ENCODE measurements around the gene CROCC2.

Gene CROCC2

DNA sequence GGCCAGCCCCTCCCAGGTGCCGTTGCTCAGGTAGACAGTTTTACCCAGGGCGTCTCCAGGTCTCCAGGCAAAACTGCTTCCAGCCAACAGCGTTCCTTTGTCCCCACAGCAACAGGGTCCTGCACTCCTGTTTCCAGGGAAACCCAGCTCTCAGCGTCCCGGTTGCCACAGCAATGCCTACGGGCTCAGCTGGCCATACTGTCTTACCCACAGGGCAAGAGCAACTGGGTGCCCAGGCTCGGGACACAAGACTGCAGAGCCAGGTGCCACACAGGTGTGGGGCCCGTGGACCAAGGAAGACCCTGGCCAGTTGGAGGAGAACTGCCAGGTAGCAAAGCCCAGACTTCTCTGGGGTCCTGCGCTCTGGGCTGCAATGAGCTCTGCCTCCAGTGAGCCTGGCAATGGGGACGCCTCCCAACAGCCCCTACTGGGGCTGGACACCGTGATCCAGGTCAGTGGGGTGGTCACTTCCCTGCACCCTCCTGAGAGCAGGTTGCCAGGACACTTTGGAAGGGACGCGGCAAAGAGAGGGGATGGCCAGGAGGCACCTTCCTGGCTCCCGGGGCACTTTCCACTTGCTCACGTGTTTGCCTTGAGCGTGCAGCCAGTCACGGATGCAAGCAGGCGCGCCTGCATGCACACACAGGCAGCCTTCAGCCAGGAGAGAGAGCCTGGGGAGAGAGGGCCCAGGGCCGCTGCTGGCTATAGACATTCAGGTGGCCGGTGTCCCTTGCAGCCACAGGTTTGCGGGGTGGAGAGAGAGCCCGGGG is at the start of gene CROCC2:
CROCC2 (plus strand) TSS at position 196 of the 770 bp plus-strand sequence; CDS start at position 374, 178 bp downstream.
- no peak for DNase-seq

GRCh38 chr2:240857039-240858008 is 48.8 kb upstream of the CROCC2 start:
- DNase-seq: no peak

GRCh38 chr2:240858321-240858720 is 47.8 kb upstream of the CROCC2 start:
- DNase-seq: no peak

DNA sequence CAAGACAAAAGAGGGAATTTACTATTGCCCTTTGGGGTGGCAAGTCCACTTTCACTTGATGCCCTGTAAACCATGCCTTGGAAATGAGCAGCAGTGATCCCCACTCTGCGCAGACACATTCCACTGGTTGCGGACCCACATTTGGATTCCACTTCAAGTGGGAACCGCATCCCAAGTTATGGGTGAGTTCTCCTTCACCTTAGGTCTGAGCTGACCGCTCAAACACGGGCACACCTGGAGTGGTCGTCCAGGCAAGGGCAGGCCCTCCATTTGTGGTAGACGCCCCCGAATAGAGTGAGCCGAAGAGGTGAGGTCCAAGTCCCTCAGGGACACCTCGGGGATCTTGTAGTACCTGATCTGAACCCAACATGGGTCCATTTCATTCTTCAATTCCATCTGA is 47.3 kb upstream of the CROCC2 start:
- no peak for DNase-seq

GRCh38 chr2:240861547-240861946 is 44.6 kb upstream of the CROCC2 start:
- no peak for DNase-seq

DNA sequence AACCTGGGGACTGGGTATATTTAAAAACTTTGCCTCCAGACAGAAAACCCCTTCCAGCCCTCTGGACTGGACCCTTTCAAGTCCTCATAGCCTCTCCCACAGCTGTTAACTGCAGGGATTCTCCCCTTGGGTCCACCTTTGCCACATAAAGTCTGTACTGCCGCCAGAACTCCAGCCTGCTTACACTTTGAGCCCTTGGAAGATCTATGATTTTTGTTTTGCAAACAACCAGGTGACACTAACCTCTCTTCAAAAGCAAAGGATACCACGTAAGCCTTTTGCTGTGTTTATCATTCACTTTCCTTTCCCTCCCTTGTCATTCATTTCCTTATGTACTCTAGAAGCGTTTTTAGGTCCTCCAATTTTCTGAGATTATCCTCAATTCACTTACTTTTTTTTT is 41.7 kb upstream of the CROCC2 start:
- DNase-seq: no peak

- no peak for DNase-seq
Observed at GRCh38 chr2:240865391-240865790, 40.7 kb upstream of the CROCC2 start.

- no peak for DNase-seq
Observed at GRCh38 chr2:240868286-240869108, 37.6 kb upstream of the CROCC2 start, which contains the start of gene AGXT. Gene AGXT (plus strand): TSS chr2:240868824. CDS start chr2:240868866, 42 bp downstream.

DNA sequence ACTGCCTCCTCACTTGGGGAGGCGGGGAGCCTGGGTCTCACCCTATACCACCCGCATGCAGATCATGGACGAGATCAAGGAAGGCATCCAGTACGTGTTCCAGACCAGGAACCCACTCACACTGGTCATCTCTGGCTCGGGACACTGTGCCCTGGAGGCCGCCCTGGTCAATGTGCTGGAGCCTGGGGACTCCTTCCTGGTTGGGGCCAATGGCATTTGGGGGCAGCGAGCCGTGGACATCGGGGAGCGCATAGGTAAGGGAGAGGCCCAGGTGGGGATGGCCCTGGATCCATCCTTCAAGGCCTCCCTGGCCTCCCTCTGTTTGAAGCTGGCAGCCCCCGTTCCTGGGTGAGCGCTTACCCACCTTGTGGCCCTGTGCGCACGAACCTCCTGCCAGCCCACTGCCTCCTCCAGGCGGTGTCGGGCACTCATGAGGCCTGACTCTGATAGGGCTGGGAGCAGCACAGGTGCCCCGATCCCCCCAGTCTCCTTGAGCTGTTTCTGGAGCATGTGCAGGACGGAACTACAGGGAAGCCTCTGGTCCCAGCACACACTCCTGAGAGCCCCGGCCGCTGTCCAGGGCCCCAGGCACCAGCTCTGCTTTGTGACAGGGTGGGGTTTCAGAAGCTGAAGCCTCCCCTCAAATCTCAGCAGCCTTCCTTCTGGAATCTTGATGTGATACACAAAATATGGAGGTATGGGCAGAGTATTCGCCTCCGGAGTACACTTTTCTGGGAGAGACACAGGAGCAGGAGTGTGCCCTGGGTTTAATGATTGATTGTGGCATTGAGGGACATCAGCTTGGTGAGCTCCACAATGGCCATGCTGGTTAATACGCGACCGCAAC is 36.8 kb upstream of the CROCC2 start:
- no peak for DNase-seq

DNA sequence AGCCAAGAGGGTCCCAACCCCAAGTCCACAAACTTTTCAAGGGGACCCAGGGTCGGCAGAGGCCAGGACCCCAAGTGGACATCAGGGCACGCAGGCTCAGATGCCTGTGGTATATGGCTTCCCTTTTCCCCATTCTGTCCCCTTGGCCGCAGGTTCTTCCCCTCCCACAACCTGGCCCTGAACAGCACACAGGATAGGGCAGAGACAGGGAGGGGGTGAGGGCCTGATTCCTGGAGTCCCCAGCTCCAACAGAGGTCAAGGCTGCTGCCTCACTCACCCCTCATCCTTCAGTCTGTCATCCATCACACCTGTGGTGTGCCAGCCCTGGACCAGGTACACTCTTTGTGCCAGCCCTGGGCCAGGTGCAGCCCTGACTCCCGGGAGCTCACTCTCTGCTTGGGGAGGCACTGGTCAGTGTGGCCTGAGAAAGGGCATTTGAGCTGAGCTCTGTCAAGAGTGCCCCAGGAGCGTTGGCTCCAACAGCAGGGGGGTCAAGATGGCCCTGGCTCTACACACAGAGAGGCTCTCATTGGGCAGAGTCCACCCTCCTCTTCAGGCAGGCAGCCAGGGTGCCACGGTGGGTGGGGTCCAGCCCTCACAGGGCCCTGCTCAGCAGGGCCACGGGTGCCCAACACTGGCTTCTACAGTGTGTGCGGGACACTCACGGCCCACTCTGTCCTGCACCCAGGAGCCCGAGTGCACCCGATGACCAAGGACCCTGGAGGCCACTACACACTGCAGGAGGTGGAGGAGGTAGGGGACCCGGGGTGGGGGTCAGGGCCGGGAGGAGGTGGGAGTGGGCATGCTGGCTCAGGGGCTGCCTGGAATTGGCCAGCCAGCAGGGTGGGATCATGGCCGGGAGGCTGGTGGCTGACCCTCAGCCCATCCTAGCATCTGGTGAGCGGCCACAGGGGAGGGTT is 35.9 kb upstream of the CROCC2 start:
- no peak for DNase-seq

DNA sequence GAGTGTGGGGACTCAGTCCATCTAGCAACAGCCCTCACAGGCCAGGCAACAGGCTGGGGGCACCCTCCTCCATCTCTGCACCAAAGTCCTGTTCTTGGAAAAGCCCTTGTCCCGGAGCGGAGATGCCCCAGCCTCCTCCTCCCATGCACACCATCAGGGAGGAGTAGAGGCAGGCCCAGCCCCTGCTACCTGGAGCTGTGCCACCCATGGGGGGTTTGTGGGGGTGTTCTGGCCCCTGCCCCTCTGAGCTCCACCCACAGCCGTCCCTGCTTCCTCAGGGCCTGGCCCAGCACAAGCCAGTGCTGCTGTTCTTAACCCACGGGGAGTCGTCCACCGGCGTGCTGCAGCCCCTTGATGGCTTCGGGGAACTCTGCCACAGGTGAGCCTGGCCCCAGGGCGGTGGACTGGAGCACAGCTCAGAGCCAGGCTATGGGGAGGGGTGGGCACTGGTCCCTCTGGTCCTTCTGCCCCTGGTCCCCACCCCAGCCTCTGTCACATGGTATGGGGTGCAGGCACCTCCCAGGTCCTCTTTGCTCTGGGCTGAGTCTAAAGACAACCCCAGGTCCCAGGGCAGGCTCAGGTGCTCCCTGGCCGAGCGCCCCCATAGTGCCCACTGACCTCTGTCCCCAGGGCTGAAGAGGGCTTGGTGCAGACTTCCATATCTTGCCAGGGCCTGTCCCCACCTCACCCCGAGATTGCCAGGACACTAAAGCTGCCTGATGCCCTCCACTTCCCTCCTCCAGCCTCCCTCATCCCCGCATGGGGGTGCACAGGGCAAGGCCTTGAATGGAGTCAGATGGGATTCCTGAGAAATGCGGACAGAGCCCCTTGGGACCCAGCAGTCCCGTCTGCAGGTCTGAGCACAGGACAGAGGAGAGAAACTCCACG is 34.8 kb upstream of the CROCC2 start:
- no peak for DNase-seq

DNA sequence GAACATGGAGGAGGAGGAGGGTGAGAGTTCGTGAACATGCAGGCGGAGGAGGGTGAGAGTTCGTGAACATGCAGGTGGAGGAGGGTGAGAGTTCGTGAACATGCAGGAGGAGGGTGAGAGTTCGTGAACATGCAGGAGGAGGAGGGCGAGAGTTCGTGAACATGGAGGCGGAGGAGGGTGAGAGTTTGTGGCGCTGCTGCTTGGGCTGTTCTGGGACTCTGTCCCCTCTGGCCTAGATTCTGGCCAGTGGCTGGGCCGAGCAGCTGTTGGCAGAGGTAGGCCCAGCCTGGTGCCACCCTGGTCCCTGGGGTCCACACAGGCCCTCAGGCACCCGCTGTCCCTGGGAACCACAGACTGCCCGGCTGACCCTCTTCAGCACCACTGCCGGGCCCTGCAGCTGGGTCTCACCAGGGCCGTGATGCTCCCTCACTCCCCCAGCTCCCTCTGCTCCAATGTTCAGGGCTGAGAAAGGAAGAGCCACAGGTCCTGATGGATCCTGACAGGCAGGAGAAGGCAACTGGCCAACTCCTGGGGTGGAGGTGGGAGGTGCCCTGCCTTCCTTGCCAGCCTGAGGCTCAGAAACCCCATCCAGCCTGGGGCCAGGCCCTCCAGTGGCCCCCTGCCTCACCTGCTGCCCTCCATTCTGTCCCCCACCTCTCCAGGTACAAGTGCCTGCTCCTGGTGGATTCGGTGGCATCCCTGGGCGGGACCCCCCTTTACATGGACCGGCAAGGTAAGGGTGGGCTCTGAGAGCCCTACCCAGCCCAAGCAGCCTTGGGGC is 33.6 kb upstream of the CROCC2 start:
- DNase-seq: no peak

DNA sequence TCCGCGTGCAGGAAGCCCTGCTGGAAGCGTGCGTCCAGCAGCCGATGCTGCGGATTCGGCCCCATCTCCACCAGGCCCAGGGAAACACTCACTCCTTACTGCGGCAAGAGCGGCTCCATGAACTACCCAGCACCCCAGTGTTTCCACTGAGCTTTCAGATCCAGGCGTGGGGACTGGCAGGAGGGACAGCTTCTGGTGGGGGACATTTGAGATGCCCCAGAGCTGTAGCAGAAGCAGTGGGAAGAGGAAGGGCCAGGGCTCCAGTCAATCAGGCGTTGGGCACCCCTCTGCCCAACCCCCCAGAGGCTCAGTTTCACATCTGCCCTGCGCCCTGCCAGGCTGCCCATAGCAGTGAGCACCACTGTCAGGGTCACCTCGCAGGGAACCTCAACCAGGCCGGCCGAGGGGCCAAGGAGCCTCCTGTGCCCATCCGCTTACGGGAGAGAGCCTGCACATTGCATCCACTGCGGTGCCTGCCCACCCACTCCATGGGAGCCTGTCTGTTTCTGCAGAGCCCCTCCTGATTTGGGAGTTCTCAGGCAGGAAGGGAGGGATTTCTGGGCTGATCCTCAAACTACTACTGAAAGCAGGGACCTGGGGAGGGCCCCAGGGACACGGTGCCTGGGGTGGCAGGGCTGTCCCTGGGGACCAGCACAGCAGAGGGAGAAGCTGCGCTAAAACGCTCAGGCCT is 32.9 kb upstream of the CROCC2 start:
- no peak for DNase-seq

GRCh38 chr2:240873805-240874714 is 32.1 kb upstream of the CROCC2 start:
- DNase-seq: no peak

DNA sequence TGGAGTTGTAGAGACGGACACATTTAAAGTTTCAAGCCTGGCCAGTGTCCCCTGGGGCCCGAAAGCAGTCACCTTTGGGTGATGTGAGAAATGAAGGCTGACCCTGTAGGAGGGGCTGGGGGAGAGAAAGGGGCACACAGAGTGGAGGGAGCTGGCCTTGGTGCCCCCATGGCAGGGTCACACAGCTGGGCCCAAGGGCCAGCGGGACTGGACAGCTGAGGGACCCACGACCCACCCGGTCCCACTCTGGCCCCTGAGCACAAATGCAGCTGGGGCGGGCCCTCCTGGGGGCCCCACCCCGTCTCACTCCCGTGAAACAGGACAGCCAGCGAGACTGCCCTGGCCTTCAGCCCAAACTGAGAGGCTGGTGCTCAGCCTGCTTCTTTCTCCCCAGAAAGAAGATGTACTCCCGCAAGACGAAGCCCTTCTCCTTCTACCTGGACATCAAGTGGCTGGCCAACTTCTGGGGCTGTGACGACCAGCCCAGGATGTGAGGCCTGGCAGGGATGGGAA is 31.4 kb upstream of the CROCC2 start:
- no peak for DNase-seq

- no peak for DNase-seq
Observed at GRCh38 chr2:240875228-240876034, 30.7 kb upstream of the CROCC2 start.
